Heart left ventricle (tissue), 16 donors: ENCODE results near the gene PLIN5. TPM values are rescaled to one million over a fixed set of nuclear protein-coding genes. Genes with fewer than 3 reads are reported as not detected.
A peak's percentile ranks its signal among the peaks of the same experiment; 100 is the strongest.

Experiments used
- ATAC-seq, 4 donors: fragments of 200-7000 bp; cut with Tn5 transposase; one replicate each; pipeline ENCODE4 v1.9.1; 2020 to 2022; ENCODE audit warnings: moderate library complexity in 4 of 4, mild to moderate bottlenecking in 3 of 4, moderate number of reproducible peaks in 1 of 4
- DNase-seq, 5 donors: peaks; one replicate each; pipeline ENCODE4 v3.0.0-alpha.2; 2020
- H3K27ac ChIP-seq, 12 donors: fragments of 200-600 bp; sonication (generic) in 4 of 12; one replicate each; pipeline versions ENCODE4 v1.5.0 to v1.8.0; 2016 to 2022; ENCODE audit warnings: mild to moderate bottlenecking in 2 of 12
- H3K27me3 ChIP-seq, 9 donors: fragments of 200-600 bp; sonication (generic) in 2 of 9; one replicate each; pipeline versions ENCODE4 v1.5.1 to v1.8.0; 2016 to 2022; ENCODE audit warnings: mild to moderate bottlenecking in 3 of 9
- H3K36me3 ChIP-seq, 9 donors: fragments of 200-600 bp; sonication (generic) in 2 of 9; one replicate each; pipeline versions ENCODE4 v1.5.0 to v1.8.0; 2018 to 2022; ENCODE audit warnings: mild to moderate bottlenecking in 2 of 9
- H3K4me1 ChIP-seq, 12 donors: fragments of 200-600 bp; sonication (generic) in 4 of 12; one replicate each; pipeline versions ENCODE4 v1.5.0 to v1.8.0; 2016 to 2022; ENCODE audit warnings: mild to moderate bottlenecking in 3 of 12
- H3K4me3 ChIP-seq, 12 donors: fragments of 200-600 bp; sonication (generic) in 4 of 12; one replicate each; pipeline versions ENCODE4 v1.5.0 to v1.8.0; 2017 to 2022; ENCODE audit warnings: mild to moderate bottlenecking in 9 of 12, moderate library complexity in 4 of 12
- H3K9me3 ChIP-seq, 12 donors: fragments of 200-600 bp; sonication (generic) in 4 of 12; one replicate each; pipeline versions ENCODE4 v1.5.0 to v1.8.0; 2016 to 2022; ENCODE audit warnings: mild to moderate bottlenecking in 1 of 12
- CTCF ChIP-seq, 12 donors: fragments of 200-600 bp; sonication (generic) in 4 of 12; IDR thresholded peaks; one replicate each; pipeline versions ENCODE4 v1.5.0 to v1.8.0; 2018 to 2022; ENCODE audit warnings: antibody characterized with exemption in 12 of 12, mild to moderate bottlenecking in 5 of 12
- POLR2A ChIP-seq, 2 donors: fragments of 450-650 bp; IDR thresholded peaks; one replicate each; pipeline ENCODE4 v1.6.1; 2017; ENCODE audit warnings: antibody characterized with exemption in 2 of 2, mild to moderate bottlenecking in 2 of 2, moderate library complexity in 2 of 2
- WGBS, 4 donors: extraction: QIAGEN DNeasy Blood & Tissue Kit in 2 of 4; methylation state at CpG; one replicate each; pipeline versions ENCODE4 v1.1.5 to v1.1.7; 2013 to 2018; 5-methylcytosine and 5-hydroxymethylcytosine counted together
- intact Hi-C, 10 donors: fragments of 100-400 bp; cut with DNase I; formaldehyde crosslinking; loops; one replicate each; pipeline versions ENCODE4 v1.11.1 to v1.14.2; 2022
- polyA plus RNA-seq, 2 donors: library from polyadenylated mRNA; stranded (reverse); fragments of 200-250 nt; gene quantifications; one replicate each; pipeline ENCODE4 v1.2.3, GENCODE V29; 2013
- total RNA-seq, 9 donors: library from RNA; depleted of rRNA in 2 of 9; stranded (reverse); fragments of >200 nt in 2 of 9; fragmentation: NEBNext Ultra II Directional in 3 of 9; extraction: Animal tissue kit (Norgen Biotek cat#: 25700) in 3 of 9; gene quantifications; one replicate each; pipeline versions ENCODE4 v1.1.0 to v1.2.4, GENCODE V29; 2016 to 2023
- donor health status: ischemic (EF 13 %, LVEDD 7.1; RV severe dilation, severe dysfunction).
- donor health status: healthy with polysubstance abuse.
- donor health status: DM: no; HTN: yes; CAD: no.
- donor health status: DM: no; HTN: no; CAD: no.
- donor health status: ischemic (EF 25% LVEDD 6.9; RV normal size, moderate dysfunction).
- donor health status: ischemic (EF 25% LVEDD 5.7; RV mildly dilated, moderate dysfunction).
- donor health status: healthy.
- donor health status: DM: yes; HTN: yes; CAD: no.
- donor health status: ischemic (EF 35%, LVEDD 5.7; RV mildly dilated, moderate dysfunction).
- donor health status: nonischemic (EF 11% LVEDD 7.7; RV severe dilation, severe dysfunction).
- donor health status: DM: yes; HTN: yes; CAD: no.
- donor health status: PGD.
- donor health status: ischemic (EF 29% LVEDD 5.4; RV normal size, mild dysfunction).
- donor health status: nonischemic (EF 23%, LVEDD 6.1; RV moderate dilation, normal function).

Gene PLIN5
- total and polyA plus RNA-seq, 11 donors: 17.5 to 88.6 (median 42.7) TPM

GRCh38 chr19:4541114-4541805 is 6.2 kb upstream of the PLIN5 start:
- H3K27me3 ChIP-seq: peaks cover 0 to 8% (median 0%) of the 10 kb centered on the region in 9 donors
- H3K36me3 ChIP-seq: peaks cover 0 to 9% (median 0%) of the 10 kb centered on the region in 9 donors
- peaks cover 0 to 27% (median 3%) of the 10 kb centered on the region in 12 donors for H3K4me1 ChIP-seq
- intact Hi-C loops: no loop called here
- DNase-seq (no peak), ATAC-seq (no peak)
- peaks cover 0 to 14% (median 3%) of the 10 kb centered on the region in 12 donors for H3K9me3 ChIP-seq
- WGBS, 4 donors: 75 to 83% (median 79%) methylated on average over 12 of the region's 12 CpGs
- peak overlapping the region in 1 of 12 donors; percentile 64 for H3K27ac ChIP-seq
- no peak overlapping the region for H3K4me3 ChIP-seq
- no peak for TF ChIP-seq CTCF (IDR thresholded peaks at IDR 0.05)

GRCh38 chr19:4539693-4540581 is 4.9 kb upstream of the PLIN5 start, which contains the start of gene LRG1:
Gene LRG1, minus strand, starts transcription at chr19:4540036. Its CDS starts 23 bp downstream, at chr19:4540013.
- DNase-seq (no peak), ATAC-seq (peak in 3 of 4 donors; percentile 32 to 73 (median 50))
- peaks cover 0 to 14% (median 3%) of the 10 kb centered on the region in 12 donors for H3K9me3 ChIP-seq
- H3K27ac ChIP-seq: peak within 1 kb of the TSS in 1 of 12 donors; percentile 64
- 51 to 65% (median 55%) methylated on average over 12 to 14 of the region's 14 CpGs for WGBS, 4 donors
- intact Hi-C loops: no loop called here
- peak within 1 kb of the TSS in 1 of 12 donors; percentile 26 for H3K4me3 ChIP-seq
- H3K4me1 ChIP-seq: peaks cover 0 to 39% (median 14%) of the 10 kb centered on the region in 12 donors
- peaks cover 0 to 8% (median 0%) of the 10 kb centered on the region in 9 donors for H3K27me3 ChIP-seq
- peaks cover 0 to 9% (median 0%) of the 10 kb centered on the region in 9 donors for H3K36me3 ChIP-seq
- no peak for TF ChIP-seq POLR2A (IDR thresholded peaks at IDR 0.05)
- TF ChIP-seq CTCF (IDR thresholded peaks at IDR 0.05): no peak

GRCh38 chr19:4539169-4539692 is 4.2 kb upstream of the PLIN5 start:
- peak overlapping the region in 1 of 12 donors; percentile 26 for H3K4me3 ChIP-seq
- ATAC-seq (no peak), DNase-seq (no peak)
- H3K27ac ChIP-seq: peak overlapping the region in 1 of 12 donors; percentile 64
- H3K9me3 ChIP-seq: peaks cover 0 to 14% (median 3%) of the 10 kb centered on the region in 12 donors
- peaks cover 0 to 8% (median 0%) of the 10 kb centered on the region in 9 donors for H3K27me3 ChIP-seq
- peaks cover 0 to 39% (median 15%) of the 10 kb centered on the region in 12 donors for H3K4me1 ChIP-seq
- 83 to 91% (median 90%) methylated on average over 3 of the region's 3 CpGs for WGBS, 4 donors
- intact Hi-C loops: no loop called here
- TF ChIP-seq POLR2A (IDR thresholded peaks at IDR 0.05) (no peak), CTCF (IDR thresholded peaks at IDR 0.05) (no peak)
- H3K36me3 ChIP-seq: peaks cover 0 to 7% (median 0%) of the 10 kb centered on the region in 9 donors
